Parathyroid adenoma (tissue), 2 donors: ENCODE measurements around the gene RMI1.
"Not testable (repeated sequence)": the region's sequence is repeated elsewhere in the genome, so short reads cannot be mapped to it uniquely, and the experiment has no call there.

Experiments
- H2AFZ ChIP-seq: fragments of 300-600 bp; sonication (generic); one replicate; pipeline ENCODE4 v1.7.0; 2017; ENCODE audit warnings: antibody characterized with exemption, mild to moderate bottlenecking
- H3K27ac ChIP-seq: fragments of 300-600 bp; sonication (generic); one replicate; pipeline ENCODE4 v1.7.0; 2017
- H3K27me3 ChIP-seq: fragments of 300-600 bp; sonication (generic); one replicate; pipeline ENCODE4 v1.7.0; 2017; ENCODE audit warnings: low read length; ENCODE audit not compliant: control insufficient read depth, insufficient read depth
- H3K36me3 ChIP-seq: fragments of 300-600 bp; sonication (generic); one replicate; pipeline ENCODE4 v1.7.0; 2017; ENCODE audit warnings: low read length; ENCODE audit not compliant: control insufficient read depth, insufficient read depth
- H3K4me1 ChIP-seq: fragments of 300-600 bp; sonication (generic); one replicate; pipeline ENCODE4 v1.7.0; 2017; ENCODE audit warnings: control low read depth
- H3K4me2 ChIP-seq: fragments of 300-600 bp; sonication (generic); one replicate; pipeline ENCODE4 v1.7.0; 2017; ENCODE audit warnings: low read length
- H3K4me3 ChIP-seq: fragments of 300-600 bp; sonication (generic); one replicate; pipeline ENCODE4 v1.7.0; 2017; ENCODE audit warnings: low read depth, low read length
- H3K79me2 ChIP-seq: fragments of 300-600 bp; sonication (generic); one replicate; pipeline ENCODE4 v1.7.0; 2017; ENCODE audit warnings: control low read depth
- H3K9ac ChIP-seq: fragments of 300-600 bp; sonication (generic); one replicate; pipeline ENCODE4 v1.7.0; 2017; ENCODE audit warnings: mild to moderate bottlenecking
- H3K9me3 ChIP-seq: fragments of 300-600 bp; sonication (generic); one replicate; pipeline ENCODE4 v1.7.0; 2017; ENCODE audit warnings: low read length; ENCODE audit not compliant: control insufficient read depth
- CTCF ChIP-seq: fragments of 300-600 bp; sonication (generic); IDR thresholded peaks from one replicate; pipeline ENCODE4 v1.7.0; 2017; ENCODE audit warnings: antibody characterized with exemption, mild to moderate bottlenecking
- donor health status: primary hyperparathyroidism.

The RMI1 gene

GRCh38 chr9:84003246-84003645 is 22.6 kb downstream of the RMI1 start:
- no peaks in the 10 kb centered on the region for H3K4me1 ChIP-seq
- no peak overlapping the region for H3K4me3 ChIP-seq
- H3K9ac ChIP-seq: no peak overlapping the region
- H3K36me3 ChIP-seq: no peaks in the 10 kb centered on the region
- TF ChIP-seq CTCF: no peak
- no peak overlapping the region for H2AFZ ChIP-seq
- no peak overlapping the region for H3K4me2 ChIP-seq
- no peaks in the 10 kb centered on the region for H3K9me3 ChIP-seq
- H3K79me2 ChIP-seq: no peaks in the 10 kb centered on the region
- no peak overlapping the region for H3K27ac ChIP-seq
- H3K27me3 ChIP-seq: no peaks in the 10 kb centered on the region

GRCh38 chr9:84007662-84008061 is 27.1 kb downstream of the RMI1 start:
- Histone ChIP-seq H3K79me2 (no peaks in the 10 kb centered on the region), H3K27ac (no peak overlapping the region), H3K4me3 (no peak overlapping the region), H3K4me2 (no peak overlapping the region), H3K4me1 (no peaks in the 10 kb centered on the region), H3K9me3 (no peaks in the 10 kb centered on the region), H2AFZ (no peak overlapping the region), H3K36me3 (no peaks in the 10 kb centered on the region), H3K9ac (no peak overlapping the region), H3K27me3 (no peaks in the 10 kb centered on the region)
- no peak for TF ChIP-seq CTCF

GRCh38 chr9:84024041-84024575 is 43.5 kb downstream of the RMI1 start:
- Histone ChIP-seq H3K27me3 (no peaks in the 10 kb centered on the region), H3K36me3 (no peaks in the 10 kb centered on the region), H3K9me3 (no peaks in the 10 kb centered on the region)

GRCh38 chr9:84027201-84027600 is 46.6 kb downstream of the RMI1 start:
- no peak overlapping the region for H3K27ac ChIP-seq
- H3K4me1 ChIP-seq: no peaks in the 10 kb centered on the region
- no peak overlapping the region for H3K4me2 ChIP-seq
- no peaks in the 10 kb centered on the region for H3K79me2 ChIP-seq
- no peak for TF ChIP-seq CTCF
- no peaks in the 10 kb centered on the region for H3K9me3 ChIP-seq
- H3K4me3 ChIP-seq: no peak overlapping the region
- H3K36me3 ChIP-seq: no peaks in the 10 kb centered on the region
- no peak overlapping the region for H3K9ac ChIP-seq
- H3K27me3 ChIP-seq: no peaks in the 10 kb centered on the region
- H2AFZ ChIP-seq: no peak overlapping the region

More at GRCh38 chr9:84024041-84024575, 43.5 kb downstream of the RMI1 start:
- Histone ChIP-seq H3K4me3 (no peak overlapping the region), H3K9ac (no peak overlapping the region), H3K4me1 (no peaks in the 10 kb centered on the region), H3K27ac (no peak overlapping the region), H2AFZ (no peak overlapping the region), H3K79me2 (no peaks in the 10 kb centered on the region), H3K4me2 (no peak overlapping the region)
- no peak for TF ChIP-seq CTCF

GRCh38 chr9:84031534-84031933 is 50.9 kb downstream of the RMI1 start:
- no peaks in the 10 kb centered on the region for H3K36me3 ChIP-seq
- TF ChIP-seq CTCF: no peak
- H2AFZ ChIP-seq: no peak overlapping the region
- no peaks in the 10 kb centered on the region for H3K4me1 ChIP-seq
- H3K9ac ChIP-seq: no peak overlapping the region
- no peak overlapping the region for H3K4me2 ChIP-seq
- H3K27ac ChIP-seq: no peak overlapping the region
- H3K27me3 ChIP-seq: no peaks in the 10 kb centered on the region
- H3K4me3 ChIP-seq: no peak overlapping the region
- H3K79me2 ChIP-seq: no peaks in the 10 kb centered on the region
- H3K9me3 ChIP-seq: no peaks in the 10 kb centered on the region

GRCh38 chr9:84041857-84042256 is 61.3 kb downstream of the RMI1 start:
- not testable (repeated sequence) for H2AFZ ChIP-seq, H3K4me3 ChIP-seq, H3K79me2 ChIP-seq, H3K27ac ChIP-seq, H3K27me3 ChIP-seq, H3K4me2 ChIP-seq, H3K4me1 ChIP-seq, H3K9me3 ChIP-seq, H3K9ac ChIP-seq, H3K36me3 ChIP-seq
